ENCODE measurements around the gene ZNF618.

- TF ChIP-seq CTCF (IDR thresholded peaks at IDR 0.05) (no peak), POLR2A (IDR thresholded peaks at IDR 0.05) (no peak), POLR2AphosphoS5 (IDR thresholded peaks at IDR 0.05) (no peak)
Measured at GRCh38 chr9:113857875-113858274, 18.2 kb upstream of the ZNF618 start.

Measured in prostate gland (tissue), 2 donors.